ENCODE results near the gene NPLOC4. TPM values are rescaled to one million over a fixed set of nuclear protein-coding genes. Genes with fewer than 3 reads are reported as not detected.

NPLOC4 gene
- total and polyA plus RNA-seq, 2 of the 8 experiments (the other 6 are each of a cell fraction or from before 2014, with no cell fraction given) = 70.7 to 92.7 TPM

DNA sequence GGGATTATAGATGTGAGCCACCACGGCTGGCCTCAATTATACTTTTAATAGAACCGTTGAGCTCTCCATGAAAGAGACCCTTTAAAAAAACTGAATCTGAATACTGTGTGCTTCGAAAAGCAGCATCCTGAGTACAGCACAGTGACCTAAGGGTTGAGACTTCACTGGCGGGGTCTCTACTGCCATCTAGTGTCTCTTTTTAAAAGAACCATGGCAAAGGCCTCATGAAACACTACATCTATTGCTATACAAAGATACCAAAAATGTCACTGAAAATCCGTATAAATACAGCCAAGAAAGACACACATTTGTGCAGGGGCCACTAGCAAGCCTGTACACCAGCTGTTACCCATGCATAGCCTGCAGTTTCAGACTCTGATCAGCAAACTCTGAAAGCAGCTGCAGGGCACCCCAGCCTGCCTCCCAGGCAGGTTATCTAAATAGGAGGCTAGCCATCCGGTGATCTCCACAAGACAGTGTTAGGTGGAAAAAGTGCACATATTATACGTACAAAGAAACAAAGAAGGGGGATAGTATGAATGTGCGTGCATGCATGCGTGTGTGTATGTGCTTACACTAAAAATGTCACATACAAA lies 35.3 kb downstream of the NPLOC4 start (continued):
- TF ChIP-seq, protein P1, sequence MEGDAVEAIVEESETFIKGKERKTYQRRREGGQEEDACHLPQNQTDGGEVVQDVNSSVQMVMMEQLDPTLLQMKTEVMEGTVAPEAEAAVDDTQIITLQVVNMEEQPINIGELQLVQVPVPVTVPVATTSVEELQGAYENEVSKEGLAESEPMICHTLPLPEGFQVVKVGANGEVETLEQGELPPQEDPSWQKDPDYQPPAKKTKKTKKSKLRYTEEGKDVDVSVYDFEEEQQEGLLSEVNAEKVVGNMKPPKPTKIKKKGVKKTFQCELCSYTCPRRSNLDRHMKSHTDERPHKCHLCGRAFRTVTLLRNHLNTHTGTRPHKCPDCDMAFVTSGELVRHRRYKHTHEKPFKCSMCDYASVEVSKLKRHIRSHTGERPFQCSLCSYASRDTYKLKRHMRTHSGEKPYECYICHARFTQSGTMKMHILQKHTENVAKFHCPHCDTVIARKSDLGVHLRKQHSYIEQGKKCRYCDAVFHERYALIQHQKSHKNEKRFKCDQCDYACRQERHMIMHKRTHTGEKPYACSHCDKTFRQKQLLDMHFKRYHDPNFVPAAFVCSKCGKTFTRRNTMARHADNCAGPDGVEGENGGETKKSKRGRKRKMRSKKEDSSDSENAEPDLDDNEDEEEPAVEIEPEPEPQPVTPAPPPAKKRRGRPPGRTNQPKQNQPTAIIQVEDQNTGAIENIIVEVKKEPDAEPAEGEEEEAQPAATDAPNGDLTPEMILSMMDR (IDR thresholded peaks at IDR 0.05; ENCODE audit: control extremely low read depth in 1 of 3, insufficient read depth in 1 of 3, low read depth in 1 of 3, low read length in 3 of 3) = peak in 2 of 3 experiments; percentile 54 to 72; a peak in 3 of 4 replicates
- no peak for TF ChIP-seq JUN (IDR thresholded peaks at IDR 0.05; ENCODE audit: low read depth, low read length)
- TF ChIP-seq, protein P2, sequence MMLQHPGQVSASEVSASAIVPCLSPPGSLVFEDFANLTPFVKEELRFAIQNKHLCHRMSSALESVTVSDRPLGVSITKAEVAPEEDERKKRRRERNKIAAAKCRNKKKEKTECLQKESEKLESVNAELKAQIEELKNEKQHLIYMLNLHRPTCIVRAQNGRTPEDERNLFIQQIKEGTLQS (IDR thresholded peaks at IDR 0.05; ENCODE audit: insufficient read depth, low read depth, low read length) = no peak

Measured in H1 (cell line).